RWPE1 (cell line): Measurements from ENCODE around the gene OR4D9.

Source experiments
- CTCF ChIA-PET: fragments of 350-600 bp; sonication (Branson Sonifier 250); formaldehyde crosslinking; extraction: SDS; loops from one replicate; lab custom pipeline; 2021; lab: Yijun Ruan, JAX
- POLR2A ChIA-PET: fragments of 400-600 bp; formaldehyde crosslinking; extraction: SDS; loops from one replicate; lab custom pipeline; 2020; ENCODE audit warnings: antibody characterized with exemption; ENCODE audit not compliant: low non-redundant PET; lab: Yijun Ruan, JAX
- DNase-seq: peaks from one replicate; pipeline ENCODE4 v3.0.0; 2012; ENCODE audit warnings: low spot score
- H3K27ac ChIP-seq: fragments of 450-650 bp; 2 replicates; pipeline ENCODE4 v1.5.1; 2017
- CTCF ChIP-seq: fragments of 450-650 bp; conservative IDR thresholded peaks from 2 replicates; pipeline ENCODE4 v1.5.1; 2017; ENCODE audit warnings: low read depth, mild to moderate bottlenecking

OR4D9 gene

DNA sequence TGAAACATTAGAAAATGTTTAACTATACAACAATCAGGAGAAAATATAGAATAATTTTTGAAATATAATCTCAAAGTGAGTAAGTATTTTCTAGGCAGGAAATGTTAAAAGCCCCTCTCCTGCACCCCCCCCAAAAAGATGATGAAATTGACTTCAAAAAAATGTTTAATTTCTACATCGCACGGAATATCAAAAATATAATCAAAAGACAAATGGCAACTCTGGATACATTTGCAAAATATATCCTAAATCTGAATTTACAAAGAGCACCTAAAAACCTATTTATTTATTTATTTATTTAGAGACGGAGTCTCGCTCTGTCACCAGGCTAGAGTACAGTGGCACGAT, 36.9 kb downstream of the OR4D9 start:
- POLR2A ChIA-PET: no interaction called here
- H3K27ac ChIP-seq: peak overlapping the region; percentile 52
- DNase-seq: no peak
- CTCF ChIA-PET: no interaction called here
- no peak for TF ChIP-seq CTCF

DNA sequence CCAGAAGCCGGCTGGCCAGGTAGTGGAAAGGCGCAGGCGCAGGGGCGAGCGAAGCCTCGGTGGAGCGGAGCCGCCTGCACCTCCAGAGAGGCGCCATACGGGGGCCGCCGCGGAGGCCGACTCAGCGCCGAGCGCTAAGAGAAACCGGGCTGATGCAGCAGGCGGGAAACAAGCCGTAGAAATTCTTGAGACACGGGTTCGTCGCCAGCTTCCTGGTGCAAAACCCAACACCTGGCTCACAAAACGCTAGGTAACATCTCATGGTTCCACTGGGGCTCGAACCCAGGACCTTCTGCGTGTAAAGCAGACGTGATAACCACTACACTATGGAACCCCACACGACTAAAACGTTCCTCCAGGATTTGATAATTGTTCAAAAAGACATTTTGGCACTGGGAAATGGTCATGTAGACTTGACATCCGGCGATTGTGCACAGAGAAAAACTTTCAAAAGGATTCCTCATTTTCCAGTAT, 39.1 kb downstream of the OR4D9 start:
- TF ChIP-seq CTCF: peak; percentile 44
- ChIA-PET CTCF (interaction anchor here (1.3 kb wide), 1 partner anchor 13 kb away, joined by 9 read pairs; no protein-coding TSS in a partner anchor), POLR2A (no interaction called here)
- H3K27ac ChIP-seq: peak overlapping the region; percentile 90
- DNase-seq: peak; percentile 79

GRCh38 chr11:59550842-59551658, 39.7 kb downstream of the OR4D9 start:
- peak overlapping the region; percentile 90 for H3K27ac ChIP-seq
- ChIA-PET CTCF (interaction anchor here (1.3 kb wide), 1 partner anchor 13 kb away, joined by 9 read pairs; no protein-coding TSS in a partner anchor), POLR2A (interaction anchor here (0.6 kb wide), 1 partner anchor 107 kb away, joined by 3 read pairs; no protein-coding TSS in a partner anchor)
- no peak for TF ChIP-seq CTCF
- DNase-seq: peak; percentile 49

- no peak for DNase-seq
- H3K27ac ChIP-seq: no peak overlapping the region
- TF ChIP-seq CTCF: no peak
- ChIA-PET CTCF (interaction anchor here (0.6 kb wide), 1 partner anchor 95 kb away, joined by 3 read pairs; no protein-coding TSS in a partner anchor), POLR2A (interaction anchor here (0.6 kb wide), 1 partner anchor 106 kb away, joined by 3 read pairs; no protein-coding TSS in a partner anchor)
Measured at GRCh38 chr11:59551659-59552521, 40.6 kb downstream of the OR4D9 start.

GRCh38 chr11:59552844-59553243, 41.5 kb downstream of the OR4D9 start:
- DNase-seq: no peak
- no peak overlapping the region for H3K27ac ChIP-seq
- ChIA-PET POLR2A (no interaction called here), CTCF (interaction anchor here (0.6 kb wide), 1 partner anchor 94 kb away, joined by 3 read pairs; no protein-coding TSS in a partner anchor)
- TF ChIP-seq CTCF: no peak

DNA sequence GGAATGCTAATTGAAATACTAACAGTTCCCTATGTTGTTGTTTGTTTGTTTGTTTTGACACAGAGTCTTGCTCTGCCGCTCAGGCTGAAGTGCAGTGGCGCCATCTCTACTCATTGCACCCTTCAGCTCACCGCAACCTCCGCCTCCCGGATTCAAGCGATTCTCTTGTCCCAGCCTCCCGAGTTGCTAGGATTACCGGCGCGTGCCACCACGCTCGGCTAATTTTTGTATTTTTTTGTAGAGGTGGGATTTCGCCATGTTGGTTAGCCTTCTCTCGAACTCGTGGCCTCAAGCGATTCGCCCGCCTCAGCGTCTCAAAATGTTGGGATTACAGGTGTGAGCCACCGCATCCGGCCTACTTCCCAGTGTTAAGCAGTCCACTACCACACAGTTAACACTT, 42.0 kb downstream of the OR4D9 start:
- ChIA-PET CTCF (no interaction called here), POLR2A (no interaction called here)
- DNase-seq: no peak
- no peak for TF ChIP-seq CTCF
- H3K27ac ChIP-seq: peak overlapping the region; percentile 1; the same call in 1 of the 2 replicates
